ENCODE results near the gene HAX1. TPM values are rescaled to one million over a fixed set of nuclear protein-coding genes. Genes with fewer than 3 reads are reported as not detected.

Gene HAX1
- total RNA-seq, 1 experiment from 2014 or later, result 80.4 TPM

- peaks cover 6% of the 10 kb centered on the region; the same call in 1 of the 2 replicates for H3K79me2 ChIP-seq (ENCODE audit: insufficient read depth, low read length)
- TF ChIP-seq CTCF (conservative IDR thresholded peaks at IDR 0.05), result no peak
- H3K14ac ChIP-seq (ENCODE audit: insufficient read depth, low read length), result no peak overlapping the region
- peak overlapping the region in 1 of 3 experiments; percentile 34; a peak in 1 of 7 replicates for H3K27ac Mint-ChIP-seq
- H3K23ac ChIP-seq (ENCODE audit: insufficient read length, low read depth, low read length), result no peak overlapping the region
- H4K8ac ChIP-seq (replicated peaks; ENCODE audit: insufficient read length, low read depth, low read length), result no peak overlapping the region
- no peak overlapping the region for H2BK12ac ChIP-seq (ENCODE audit: insufficient read length, low read depth, low read length)
- WGBS (ENCODE audit: extremely low coverage, insufficient read length, low lambda C conversion rate), result no CpG with 5 or more reads among the region's 6 CpGs
- H4K5ac ChIP-seq (ENCODE audit: insufficient read length, low read depth, low read length), result no peak overlapping the region
- H3K4ac ChIP-seq (ENCODE audit: low read depth, low read length), result no peak overlapping the region
- peaks cover 57 to 90% (median 90%) of the 10 kb centered on the region in 3 experiments; a peak in 6 of 7 replicates for H3K36me3 Mint-ChIP-seq (ENCODE audit: insufficient read depth in 1 of 3, low read depth in 3 of 3)
- H3K18ac ChIP-seq (ENCODE audit: insufficient read length, low read depth, low read length), result no peak overlapping the region
- H2AK5ac ChIP-seq (ENCODE audit: insufficient read length, low read length), result no peak overlapping the region
- no peaks in the 10 kb centered on the region for H3K9me3 ChIP-seq (ENCODE audit: control insufficient read depth, low read depth, low read length)
- peaks cover 5% of the 10 kb centered on the region for H3K79me1 ChIP-seq (ENCODE audit: insufficient read depth, low read depth, low read length, poor library complexity, severe bottlenecking)
- no peaks in the 10 kb centered on the region for H3K27me3 ChIP-seq (ENCODE audit: insufficient read depth, low read length)
- DNase-seq, result no peak
- H2BK5ac ChIP-seq (ENCODE audit: insufficient read length, low read length), result no peak overlapping the region
- H3T11ph ChIP-seq (ENCODE audit: low read length), result no peak overlapping the region
- no peaks in the 10 kb centered on the region for H3K4me1 Mint-ChIP-seq
- H3K23me2 ChIP-seq (ENCODE audit: insufficient read length, low read depth, low read length, poor library complexity, severe bottlenecking), result no peaks in the 10 kb centered on the region
- H2AFZ ChIP-seq (ENCODE audit: low read length), result no peak overlapping the region
- H2BK15ac ChIP-seq (ENCODE audit: low read depth, low read length), result no peak overlapping the region
- no peaks in the 10 kb centered on the region for H3K9me3 Mint-ChIP-seq
- H4K91ac ChIP-seq (ENCODE audit: insufficient read length, low read depth, low read length), result no peak overlapping the region
- H3K27ac ChIP-seq (ENCODE audit: insufficient read length, low read depth, low read length), result no peak overlapping the region
- H3K9ac ChIP-seq (ENCODE audit: extremely low read depth, insufficient read length, low read length), result no peak overlapping the region
- no peak overlapping the region for H3K4me2 ChIP-seq (ENCODE audit: insufficient read depth, insufficient read length, low read length)
- no peak overlapping the region for H3K56ac ChIP-seq (ENCODE audit: insufficient read length, low read depth, low read length)
- H2BK20ac ChIP-seq (ENCODE audit: low read depth, low read length, poor library complexity, severe bottlenecking), result no peak overlapping the region
- H3K27me3 Mint-ChIP-seq (ENCODE audit: low read depth), result no peaks in the 10 kb centered on the region
- H2BK120ac ChIP-seq (ENCODE audit: low read depth, low read length, poor library complexity, severe bottlenecking), result no peak overlapping the region
- no peaks in the 10 kb centered on the region for H4K20me1 ChIP-seq (ENCODE audit: control insufficient read depth, insufficient read depth, insufficient read length)
- no peak overlapping the region for H3K4me3 Mint-ChIP-seq
- H3K4me1 ChIP-seq (ENCODE audit: insufficient read depth, low read length), result no peaks in the 10 kb centered on the region; the same call in 1 of the 2 replicates
Measured at GRCh38 chr1:154237880-154238506, 34.4 kb upstream of the HAX1 start.
